ENCODE data around the gene PPP1R16B.
A peak's percentile ranks its signal among the peaks of the same experiment; 100 is the strongest.

Gene PPP1R16B

DNA sequence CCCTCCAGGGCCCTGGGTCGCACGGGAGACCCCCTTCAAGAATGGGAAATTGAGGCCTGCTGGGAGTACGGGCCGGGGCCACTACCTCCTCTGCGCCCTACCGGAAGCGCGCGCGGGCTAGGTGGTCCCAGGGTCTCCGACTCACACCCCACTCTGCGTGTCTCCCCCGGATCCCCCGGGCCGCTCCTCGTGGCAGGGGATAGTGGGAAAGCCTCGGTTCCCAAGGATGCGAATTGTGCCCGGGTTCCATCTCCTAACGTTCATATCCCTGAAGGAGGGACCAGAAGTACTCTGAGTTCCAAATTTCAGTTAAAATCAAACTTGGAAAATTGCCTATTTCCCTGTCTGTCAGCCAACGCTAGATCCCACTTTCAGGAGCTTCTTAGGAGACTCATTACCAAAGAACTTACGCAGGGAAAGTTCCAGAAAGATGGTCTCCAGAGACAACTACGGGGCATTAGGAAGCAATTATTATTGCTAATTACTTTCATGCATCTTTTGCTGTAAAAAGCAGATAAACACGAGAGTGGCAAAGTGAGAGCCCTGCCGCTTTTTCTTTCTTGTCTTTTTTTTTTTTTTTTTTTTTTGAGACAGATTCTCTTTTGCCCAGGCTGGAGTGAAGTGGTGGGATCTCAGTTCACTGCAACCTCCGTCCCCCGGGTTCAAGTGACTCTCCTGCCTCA is 121.6 kb downstream of the PPP1R16B start:
- Histone ChIP-seq H3K4me1 (peaks cover 18 to 51% (median 42%) of the 10 kb centered on the region in 10 experiments), H3K4me3 (peak overlapping the region; percentile 69 to 96 (median 88)), H3K4me2 (peak overlapping the region; percentile 84 to 100 (median 96)), H3K27ac (peak overlapping the region in 10 of 11 experiments; percentile 56 to 93 (median 88); a peak in 21 of 22 replicates), H3K9ac (peak overlapping the region; percentile 82 to 96 (median 91)), H3K9me3 (replicated peaks in 1 of 11) (no peaks in the 10 kb centered on the region), H4K20me1 (peaks cover 0 to 49% (median 46%) of the 10 kb centered on the region in 11 experiments; a peak in 18 of 22 replicates), H3K36me3 (peaks cover 0 to 37% (median 29%) of the 10 kb centered on the region in 11 experiments; a peak in 16 of 22 replicates), H3K27me3 (no peaks in the 10 kb centered on the region)
- TF ChIP-seq Cebpa-rat (IDR thresholded peaks at IDR 0.05), result no peak

GRCh38 chr20:38927902-38928578 is 122.5 kb downstream of the PPP1R16B start:
- Histone ChIP-seq H4K20me1 (peaks cover 0 to 59% (median 55%) of the 10 kb centered on the region in 11 experiments; a peak in 18 of 22 replicates), H3K4me3 (peak overlapping the region in 9 of 10 experiments; percentile 69 to 96 (median 88); a peak in 17 of 20 replicates), H3K9me3 (replicated peaks in 1 of 11) (no peaks in the 10 kb centered on the region), H3K9ac (peak overlapping the region in 10 of 11 experiments; percentile 83 to 96 (median 91); a peak in 18 of 22 replicates), H3K27me3 (no peaks in the 10 kb centered on the region), H3K36me3 (peaks cover 0 to 47% (median 37%) of the 10 kb centered on the region in 11 experiments; a peak in 16 of 22 replicates), H3K4me1 (peaks cover 18 to 60% (median 45%) of the 10 kb centered on the region in 10 experiments), H3K27ac (peak overlapping the region in 2 of 11 experiments; percentile 88 to 92; a peak in 2 of 22 replicates), H3K4me2 (peak overlapping the region; percentile 84 to 100 (median 96))
- no peak for TF ChIP-seq Cebpa-rat (IDR thresholded peaks at IDR 0.05)

DNA sequence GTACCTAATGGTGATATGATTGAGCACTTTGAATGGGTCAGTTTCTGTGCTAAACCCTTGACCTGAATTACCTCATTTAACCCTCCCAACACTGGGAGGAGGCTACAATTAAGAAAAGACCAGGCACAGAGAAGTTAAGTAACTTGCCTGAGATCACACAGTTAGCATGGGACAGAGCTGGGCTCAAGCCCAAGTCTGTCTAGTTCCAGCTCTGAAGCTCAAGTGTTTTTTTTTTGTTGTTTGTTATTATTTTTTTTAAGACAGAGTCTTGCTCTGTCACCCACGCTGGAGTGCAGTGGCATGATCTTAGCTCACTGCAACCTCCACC is 124.7 kb downstream of the PPP1R16B start:
- H3K4me3 ChIP-seq, result no peak overlapping the region
- peaks cover 0 to 63% (median 55%) of the 10 kb centered on the region in 11 experiments; a peak in 16 of 22 replicates for H3K36me3 ChIP-seq
- no peaks in the 10 kb centered on the region for H3K27me3 ChIP-seq
- H3K27ac ChIP-seq, result no peak overlapping the region
- peak overlapping the region in 9 of 11 experiments; percentile 48 to 98 (median 96); a peak in 8 of 22 replicates for H3K4me2 ChIP-seq
- H4K20me1 ChIP-seq, result peaks cover 0 to 80% (median 77%) of the 10 kb centered on the region in 11 experiments; a peak in 18 of 22 replicates
- TF ChIP-seq Cebpa-rat (IDR thresholded peaks at IDR 0.05), result no peak
- H3K4me1 ChIP-seq, result peaks cover 18 to 63% (median 45%) of the 10 kb centered on the region in 10 experiments
- H3K9me3 ChIP-seq (replicated peaks in 1 of 11), result no peaks in the 10 kb centered on the region
- H3K9ac ChIP-seq, result no peak overlapping the region

DNA sequence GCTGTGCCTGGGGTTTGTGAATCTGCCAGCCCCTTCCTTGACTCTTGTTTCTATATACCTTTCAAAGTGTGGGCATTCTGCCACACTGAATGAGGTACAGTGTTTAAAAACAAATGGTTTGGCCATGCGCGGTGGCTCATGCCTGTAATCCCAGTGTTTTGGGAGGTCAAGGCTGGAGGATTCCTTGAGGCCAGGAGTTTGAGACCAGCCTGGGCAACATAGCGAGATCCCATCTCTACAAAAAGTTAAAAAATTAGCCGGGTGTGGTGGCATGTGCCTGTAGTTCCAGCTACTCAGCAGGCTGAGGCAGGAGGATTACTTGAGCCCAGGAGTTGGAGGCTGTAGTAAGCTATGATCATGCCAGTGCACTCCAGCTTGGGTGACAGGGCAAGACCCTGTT is 126.5 kb downstream of the PPP1R16B start:
- Histone ChIP-seq H3K36me3 (peaks cover 0 to 81% (median 72%) of the 10 kb centered on the region in 11 experiments; a peak in 16 of 22 replicates), H3K4me3 (no peak overlapping the region), H3K4me1 (peaks cover 22 to 76% (median 56%) of the 10 kb centered on the region in 10 experiments), H3K9ac (no peak overlapping the region; a peak in 2 of 22 replicates), H3K27ac (peak overlapping the region in 2 of 11 experiments; percentile 13 to 16; a peak in 1 of 22 replicates), H3K9me3 (replicated peaks in 1 of 11) (no peaks in the 10 kb centered on the region), H4K20me1 (peaks cover 0 to 98% (median 95%) of the 10 kb centered on the region in 11 experiments; a peak in 18 of 22 replicates), H3K27me3 (no peaks in the 10 kb centered on the region), H3K4me2 (peak overlapping the region in 7 of 11 experiments; percentile 1 to 96 (median 33); a peak in 7 of 22 replicates)
- TF ChIP-seq Cebpa-rat (IDR thresholded peaks at IDR 0.05), result no peak

- no peak overlapping the region for H3K4me3 ChIP-seq
- H3K9ac ChIP-seq, result no peak overlapping the region
- no peaks in the 10 kb centered on the region for H3K27me3 ChIP-seq
- 0 out of 22 replicates have a peak, but pooled peaks of 1 of the 11 experiments have one; percentile 17 for TF ChIP-seq Cebpa-rat (IDR thresholded peaks at IDR 0.05)
- peaks cover 0 to 100% (median 98%) of the 10 kb centered on the region in 11 experiments; a peak in 18 of 22 replicates for H4K20me1 ChIP-seq
- no peaks in the 10 kb centered on the region for H3K9me3 ChIP-seq (replicated peaks in 1 of 11)
- 0 out of 22 replicates have a peak overlapping the region, but pooled peaks of 1 of the 11 experiments have one; percentile 16 for H3K27ac ChIP-seq
- peak overlapping the region in 6 of 11 experiments; percentile 4 to 96 (median 30); a peak in 7 of 22 replicates for H3K4me2 ChIP-seq
- peaks cover 16 to 76% (median 56%) of the 10 kb centered on the region in 10 experiments for H3K4me1 ChIP-seq
- peaks cover 0 to 87% (median 77%) of the 10 kb centered on the region in 11 experiments; a peak in 16 of 22 replicates for H3K36me3 ChIP-seq
These were observed 127.1 kb downstream of the PPP1R16B start for GRCh38 chr20:38932457-38933120.

DNA sequence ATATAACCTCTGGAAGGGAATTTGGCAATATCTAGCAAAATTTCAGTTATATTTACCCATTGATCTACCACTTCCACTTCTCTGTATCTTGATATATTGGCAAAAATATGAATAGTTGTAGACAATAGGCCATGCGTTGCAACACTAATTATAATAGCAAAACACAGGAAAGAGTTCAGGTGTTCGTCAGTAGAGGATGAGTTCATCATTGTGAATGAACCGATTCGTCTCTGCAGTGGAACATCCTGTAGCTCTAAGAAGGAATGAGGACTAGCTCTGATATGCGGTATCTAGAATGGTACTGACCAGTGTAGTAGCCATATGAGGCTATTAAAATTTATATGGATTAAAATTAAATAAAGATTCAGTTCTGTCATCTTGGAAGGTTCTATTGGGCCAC is 129.0 kb downstream of the PPP1R16B start:
- peaks cover 6 to 74% (median 44%) of the 10 kb centered on the region in 10 experiments; a peak in 18 of 20 replicates for H3K4me1 ChIP-seq

GRCh38 chr20:38935285-38935684 is 129.8 kb downstream of the PPP1R16B start:
- H3K27ac ChIP-seq, result no peak overlapping the region
- H4K20me1 ChIP-seq, result peaks cover 0 to 100% (median 99%) of the 10 kb centered on the region in 11 experiments; a peak in 18 of 22 replicates
- H3K9ac ChIP-seq, result no peak overlapping the region
- peaks cover 0 to 100% (median 88%) of the 10 kb centered on the region in 11 experiments; a peak in 19 of 22 replicates for H3K36me3 ChIP-seq
- H3K4me3 ChIP-seq, result no peak overlapping the region
- H3K4me1 ChIP-seq, result peaks cover 6 to 69% (median 36%) of the 10 kb centered on the region in 10 experiments; a peak in 18 of 20 replicates
- H3K4me2 ChIP-seq, result no peak overlapping the region
- TF ChIP-seq Cebpa-rat (IDR thresholded peaks at IDR 0.05), result no peak
- H3K9me3 ChIP-seq (replicated peaks in 1 of 11), result no peaks in the 10 kb centered on the region
- H3K27me3 ChIP-seq, result no peaks in the 10 kb centered on the region

More for the DNA sequence above, 129.0 kb downstream of the PPP1R16B start:
- Histone ChIP-seq H3K27me3 (no peaks in the 10 kb centered on the region), H3K9ac (no peak overlapping the region), H3K27ac (no peak overlapping the region), H3K4me3 (no peak overlapping the region), H3K36me3 (peaks cover 0 to 100% (median 88%) of the 10 kb centered on the region in 11 experiments; a peak in 19 of 22 replicates), H3K4me2 (no peak overlapping the region), H4K20me1 (peaks cover 0 to 100% (median 99%) of the 10 kb centered on the region in 11 experiments; a peak in 18 of 22 replicates), H3K9me3 (replicated peaks in 1 of 11) (no peaks in the 10 kb centered on the region)
- no peak for TF ChIP-seq Cebpa-rat (IDR thresholded peaks at IDR 0.05)

DNA sequence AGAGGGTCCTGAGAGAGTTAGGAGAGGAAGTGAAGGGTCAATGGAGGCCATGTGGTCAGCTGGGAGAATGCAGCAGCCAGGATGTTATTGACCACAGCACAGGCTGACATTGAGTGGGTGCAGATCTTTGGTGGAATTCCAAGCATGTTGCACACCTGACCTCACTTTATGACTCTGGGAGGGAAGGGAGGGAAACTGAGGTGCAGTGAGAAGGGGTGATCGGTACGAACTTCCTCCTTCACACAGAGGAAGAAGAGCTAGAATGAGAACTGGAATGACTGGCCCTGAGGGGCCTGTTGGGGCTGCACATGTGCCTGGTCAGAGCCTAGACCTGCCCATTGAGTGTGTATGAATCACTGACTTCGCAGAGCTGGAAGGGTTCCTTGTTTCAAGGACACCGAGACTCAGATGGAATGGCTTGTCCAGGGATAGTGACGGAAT is 130.5 kb downstream of the PPP1R16B start:
- Histone ChIP-seq H3K4me2 (peak overlapping the region in 2 of 11 experiments; percentile 3 to 24; a peak in 2 of 22 replicates), H3K36me3 (peaks cover 4 to 100% (median 89%) of the 10 kb centered on the region in 11 experiments; a peak in 19 of 22 replicates), H3K4me3 (no peak overlapping the region), H3K27me3 (no peaks in the 10 kb centered on the region), H3K9me3 (replicated peaks in 1 of 11) (no peaks in the 10 kb centered on the region), H3K9ac (no peak overlapping the region), H3K27ac (no peak overlapping the region), H3K4me1 (peaks cover 6 to 62% (median 33%) of the 10 kb centered on the region in 10 experiments; a peak in 18 of 20 replicates), H4K20me1 (peaks cover 0 to 100% (median 99%) of the 10 kb centered on the region in 11 experiments; a peak in 18 of 22 replicates)
- TF ChIP-seq Cebpa-rat (IDR thresholded peaks at IDR 0.05), result no peak
